Stomach (tissue), 19 donors: ENCODE measurements around the gene ZNF534. TPM values are rescaled to one million over a fixed set of nuclear protein-coding genes. Genes with fewer than 3 reads are reported as not detected.

Experiments
- DNase-seq, 2 donors: peaks; one replicate each; pipeline versions ENCODE4 v3.0.0 to v3.0.0-alpha.2; 2013 to 2019
- H3K27ac ChIP-seq, 5 donors: fragments of 200-600 bp in 4 of 5; sonication (generic) in 4 of 5; one replicate each; pipeline ENCODE4 v1.5.1; 2013 to 2019; ENCODE audit warnings: mild to moderate bottlenecking in 1 of 5, moderate library complexity in 1 of 5
- H3K27me3 ChIP-seq, 3 donors: fragments of 200-600 bp; sonication (generic); one replicate each; pipeline ENCODE4 v1.5.1; 2017 to 2019; ENCODE audit warnings: mixed run types in 1 of 3
- H3K36me3 ChIP-seq, 4 donors: fragments of 200-600 bp; sonication (generic); 1 replicate in 3 of 4; 2 replicates in 1 of 4; pipeline ENCODE4 v1.5.1; 2016 to 2019
- H3K4me1 ChIP-seq, 4 donors: fragments of 200-600 bp; sonication (generic); one replicate each; pipeline ENCODE4 v1.5.1; 2016 to 2019
- H3K4me3 ChIP-seq, 4 donors: fragments of 200-600 bp; sonication (generic) in 3 of 4; one replicate each; pipeline ENCODE4 v1.5.1; 2016 to 2019; ENCODE audit warnings: mild to moderate bottlenecking in 1 of 4
- H3K9me3 ChIP-seq, 4 donors: fragments of 200-600 bp; sonication (generic); one replicate each; pipeline ENCODE4 v1.5.1; 2016 to 2019
- CTCF ChIP-seq, 7 experiments: fragments of 450-650 bp in 4 of 7; fragments of 200-600 bp in 3 of 7; sonication (generic) in 3 of 7; IDR thresholded peaks; one replicate each; pipeline ENCODE4 v1.5.1; 2016 to 2019; ENCODE audit warnings: antibody characterized with exemption in 7 of 7, control low read depth in 2 of 7, mild to moderate bottlenecking in 1 of 7
- EP300 ChIP-seq: sonication (generic); formaldehyde crosslinking; IDR thresholded peaks from one replicate; pipeline ENCODE4 v1.6.1; 2017; ENCODE audit warnings: antibody characterized with exemption
- POLR2A ChIP-seq, 4 donors: fragments of 450-650 bp; IDR thresholded peaks; one replicate each; pipeline ENCODE4 v1.6.1; 2016; ENCODE audit warnings: antibody characterized with exemption in 4 of 4, control low read depth in 2 of 4, mild to moderate bottlenecking in 1 of 4, moderate library complexity in 1 of 4
- POLR2AphosphoS5 ChIP-seq, 3 donors: sonication (generic); formaldehyde crosslinking; IDR thresholded peaks; one replicate each; pipeline ENCODE4 v1.6.1; 2016; ENCODE audit warnings: antibody characterized with exemption in 3 of 3
- WGBS, 5 donors: extraction: QIAGEN DNeasy Blood & Tissue Kit in 3 of 5; methylation state at CpG; one replicate each; pipeline versions ENCODE4 v1.1.5 to v1.1.7; 2013 to 2018; 5-methylcytosine and 5-hydroxymethylcytosine counted together
- intact Hi-C: fragments of 100-400 bp; cut with DNase I; formaldehyde crosslinking; loops from one replicate; pipeline ENCODE4 v1.15.1; 2023; ENCODE audit warnings: low total_unique reads
- long read RNA-seq, 10 donors: transcript quantifications; one replicate each; lab custom pipeline, GENCODE V29; 2026
- polyA plus RNA-seq, 3 donors: library from polyadenylated mRNA; stranded (reverse); fragments of 200-250 nt; gene quantifications; one replicate each; pipeline ENCODE4 v1.2.3, GENCODE V29; 2013
- total RNA-seq, 5 donors: library from RNA; depleted of rRNA; stranded (reverse); fragments of >200 nt; gene quantifications; one replicate each; pipeline versions ENCODE4 v1.1.0 to v1.2.3, GENCODE V29; 2014 to 2016
- donor health status: healthy with polysubstance abuse.
- donor health status: Bipolar disorder and iron deficiency.
- donor health status: healthy.

Gene ZNF534
- under 1 TPM in 1 of 5 donors, not detected in 4; 0.37 TPM for total RNA-seq
- polyA plus RNA-seq, result under 1 TPM in 1 of 3 donors, not detected in 2; 0.08 TPM
- long read RNA-seq, donor 1, result 0 reads
- long read RNA-seq, donor 2, result 0 reads
- long read RNA-seq, donor 3, result 0 reads
- long read RNA-seq, donor 4, result 0 reads
- long read RNA-seq, donor 5, result 0 reads
- long read RNA-seq, donor 6, result 0 reads
- long read RNA-seq, donor 7, result 0 reads
- long read RNA-seq, donor 8, result 0 reads
- long read RNA-seq, donor 9, result 0 reads
- long read RNA-seq, donor 10, result 0 reads

- H3K4me3 ChIP-seq, result no peak within 1 kb of the TSS
- TF ChIP-seq POLR2AphosphoS5 (IDR thresholded peaks at IDR 0.05), result no peak
- no peak for TF ChIP-seq CTCF (IDR thresholded peaks at IDR 0.05)
- no peak for TF ChIP-seq POLR2A (IDR thresholded peaks at IDR 0.05)
- TF ChIP-seq EP300, result no peak
- H3K27ac ChIP-seq, result no peak within 1 kb of the TSS
- H3K9me3 ChIP-seq, result peaks cover 34 to 98% (median 83%) of the 10 kb centered on the region in 4 donors
- DNase-seq, result no peak
- WGBS, 5 donors, result 51 to 66% (median 60%) methylated on average over 27 of the region's 27 CpGs
- intact Hi-C loops, result no loop called here
- H3K36me3 ChIP-seq, result peaks cover 0 to 63% (median 2%) of the 10 kb centered on the region in 4 donors
- H3K4me1 ChIP-seq, result no peaks in the 10 kb centered on the region
- H3K27me3 ChIP-seq, result no peaks in the 10 kb centered on the region
Measured at GRCh38 chr19:52428937-52429336, at the start of gene ZNF534. Gene ZNF534 (plus strand): TSS chr19:52429148. CDS start chr19:52431475, 2,327 bp downstream.

- peaks cover 33 to 99% (median 75%) of the 10 kb centered on the region in 4 donors for H3K9me3 ChIP-seq
- WGBS, 5 donors, result 52 to 81% (median 57%) methylated on average over 1 of the region's 1 CpG
- TF ChIP-seq CTCF (IDR thresholded peaks at IDR 0.05) (no peak), POLR2A (IDR thresholded peaks at IDR 0.05) (no peak), EP300 (no peak), POLR2AphosphoS5 (IDR thresholded peaks at IDR 0.05) (no peak)
- no peak for DNase-seq
- no peak overlapping the region for H3K4me3 ChIP-seq
- H3K4me1 ChIP-seq, result no peaks in the 10 kb centered on the region
- intact Hi-C loops, result no loop called here
- no peak overlapping the region for H3K27ac ChIP-seq
- H3K36me3 ChIP-seq, result peaks cover 7 to 79% (median 45%) of the 10 kb centered on the region in 4 donors
- H3K27me3 ChIP-seq, result no peaks in the 10 kb centered on the region
Measured at GRCh38 chr19:52391135-52391534, 37.8 kb upstream of the ZNF534 start.

GRCh38 chr19:52397310-52398080 is 31.5 kb upstream of the ZNF534 start, which contains the start of gene ZNF528:
Gene ZNF528 (plus strand): TSS chr19:52397849. CDS start chr19:52402014, 4,165 bp downstream.
- intact Hi-C loops, result no loop called here
- TF ChIP-seq CTCF (IDR thresholded peaks at IDR 0.05) (no peak), POLR2AphosphoS5 (IDR thresholded peaks at IDR 0.05) (peak; percentile 75 to 94 (median 80))
- peaks cover 14 to 69% (median 44%) of the 10 kb centered on the region in 4 donors for H3K36me3 ChIP-seq
- peaks cover 7 to 23% (median 19%) of the 10 kb centered on the region in 4 donors for H3K4me1 ChIP-seq
- H3K4me3 ChIP-seq, result peak within 1 kb of the TSS; percentile 72 to 85 (median 80)
- DNase-seq, result peak; percentile 97 to 99
- no peaks in the 10 kb centered on the region for H3K27me3 ChIP-seq
- H3K9me3 ChIP-seq, result peaks cover 8 to 63% (median 31%) of the 10 kb centered on the region in 4 donors
- 0 to 1% (median 1%) methylated on average over 36 of the region's 36 CpGs for WGBS, 5 donors
- H3K27ac ChIP-seq, result peak within 1 kb of the TSS; percentile 61 to 83 (median 76)

- WGBS, 5 donors, result 2 to 4% (median 3%) methylated on average over 14 of the region's 14 CpGs
- peaks cover 2 to 61% (median 29%) of the 10 kb centered on the region in 4 donors for H3K9me3 ChIP-seq
- DNase-seq, result peak in 1 of 2 donors; percentile 54
Measured at GRCh38 chr19:52398081-52398441, 30.9 kb upstream of the ZNF534 start.

More at GRCh38 chr19:52398081-52398441, 30.9 kb upstream of the ZNF534 start:
- peaks cover 15 to 69% (median 50%) of the 10 kb centered on the region in 4 donors for H3K36me3 ChIP-seq
- TF ChIP-seq EP300 (no peak), POLR2AphosphoS5 (IDR thresholded peaks at IDR 0.05) (no peak), POLR2A (IDR thresholded peaks at IDR 0.05) (no peak), CTCF (IDR thresholded peaks at IDR 0.05) (no peak)
- H3K27me3 ChIP-seq, result no peaks in the 10 kb centered on the region
- H3K4me3 ChIP-seq, result peak overlapping the region; percentile 72 to 85 (median 80)
- peaks cover 7 to 23% (median 19%) of the 10 kb centered on the region in 4 donors for H3K4me1 ChIP-seq
- peak overlapping the region; percentile 61 to 83 (median 76) for H3K27ac ChIP-seq
- intact Hi-C loops, result no loop called here
